SJCRH30 (cell line): Measurements from ENCODE around the gene PSD2. TPM values are rescaled to one million over a fixed set of nuclear protein-coding genes. Genes with fewer than 3 reads are reported as not detected.

Experiments
- DNase-seq, 2 experiments: peaks; one replicate each; pipeline ENCODE4 v3.0.0-alpha.2; 2015 to 2020
- H3K27ac ChIP-seq: fragments of 250-450 bp; sonication (Bioruptor Pico); 2 replicates; pipeline ENCODE4 v1.5.1; 2020; ENCODE audit warnings: mild to moderate bottlenecking, moderate library complexity
- H3K27me3 ChIP-seq: fragments of 250-450 bp; sonication (Bioruptor Pico); 2 replicates; pipeline ENCODE4 v1.5.1; 2020; ENCODE audit warnings: mild to moderate bottlenecking, moderate library complexity
- H3K36me3 ChIP-seq: fragments of 250-450 bp; sonication (Bioruptor Pico); 2 replicates; pipeline ENCODE4 v1.5.1; 2020; ENCODE audit warnings: mild to moderate bottlenecking, moderate library complexity
- H3K4me1 ChIP-seq: fragments of 250-450 bp; sonication (Bioruptor Pico); 2 replicates; pipeline ENCODE4 v1.5.1; 2020; ENCODE audit warnings: mild to moderate bottlenecking, moderate library complexity
- H3K4me3 ChIP-seq: fragments of 250-450 bp; sonication (Bioruptor Pico); 2 replicates; pipeline ENCODE4 v1.5.1; 2020; ENCODE audit warnings: mild to moderate bottlenecking, moderate library complexity
- H3K9me3 ChIP-seq: fragments of 250-450 bp; sonication (Bioruptor Pico); replicated peaks from 2 replicates; pipeline ENCODE4 v1.5.1; 2020; ENCODE audit warnings: mild to moderate bottlenecking, moderate library complexity
- total RNA-seq: library from RNA; depleted of rRNA; stranded (reverse); fragments of >200 nt; shearing (Covaris generic); gene quantifications from 2 replicates; pipeline ENCODE4 v1.2.3, GENCODE V29; 2014; rRNA removed

Gene PSD2
- total RNA-seq, result not detected in 2 replicates

- Histone ChIP-seq H3K4me3 (no peak within 1 kb of the TSS), H3K4me1 (no peaks in the 10 kb centered on the region), H3K36me3 (no peaks in the 10 kb centered on the region), H3K27ac (no peak within 1 kb of the TSS), H3K27me3 (no peaks in the 10 kb centered on the region; the same call in 1 of the 2 replicates), H3K9me3 (no peaks in the 10 kb centered on the region)
- no peak for DNase-seq
Measured at GRCh38 chr5:139795074-139796001, at the start of gene PSD2. Gene PSD2, plus strand, starts transcription at chr5:139795808. Its CDS starts 13,633 bp downstream, at chr5:139809441.

DNA sequence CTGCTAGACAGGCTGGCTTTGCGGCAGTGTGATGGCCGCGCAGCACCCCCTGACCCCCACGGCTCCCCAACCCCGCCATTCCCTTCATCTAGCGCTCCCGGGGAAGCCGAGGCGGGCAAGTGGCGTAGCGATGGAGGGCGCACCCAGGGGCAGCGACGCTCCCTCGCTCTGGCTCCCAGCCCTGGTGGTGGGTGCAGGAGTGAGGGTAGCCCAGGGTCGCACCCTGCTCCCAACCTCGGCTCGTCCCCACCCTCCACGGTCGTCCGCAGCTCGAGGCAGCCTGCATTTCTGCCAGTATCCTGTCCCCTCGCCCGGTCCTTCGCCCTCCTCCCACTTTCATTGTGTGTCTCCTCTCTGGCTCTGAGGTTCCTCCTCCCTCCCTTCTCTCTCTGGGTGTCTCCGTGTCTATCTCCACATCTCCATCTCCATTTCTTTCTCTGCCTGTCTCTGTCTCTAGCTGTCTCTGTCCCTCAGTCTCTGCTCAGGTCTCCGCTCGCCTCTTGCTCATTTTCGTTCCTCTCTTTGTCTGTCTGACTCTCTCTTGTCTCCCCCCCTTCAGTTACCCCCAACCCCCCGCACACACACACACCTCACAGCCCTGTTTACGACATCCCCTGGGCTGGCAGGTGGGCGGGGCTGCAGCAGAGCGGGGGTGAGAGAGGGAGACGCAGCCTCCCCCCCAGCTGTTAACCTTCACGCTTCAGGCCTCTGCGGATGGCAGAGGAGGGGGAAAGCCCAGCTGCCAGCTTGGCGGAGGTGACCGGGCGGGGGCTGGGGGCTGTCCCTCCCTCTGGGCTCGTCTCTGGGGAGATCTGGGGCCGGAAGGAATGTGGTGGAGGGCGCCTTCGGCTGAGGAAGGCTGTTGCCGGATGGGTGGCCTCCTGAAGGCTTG, 48.7 kb upstream of the PSD2 start:
- no peaks in the 10 kb centered on the region for H3K9me3 ChIP-seq
- no peaks in the 10 kb centered on the region for H3K36me3 ChIP-seq
- H3K27ac ChIP-seq, result peak overlapping the region; percentile 51
- H3K4me1 ChIP-seq, result peaks cover 33% of the 10 kb centered on the region
- DNase-seq, result peak; percentile 74 to 76
- no peaks in the 10 kb centered on the region for H3K27me3 ChIP-seq
- H3K4me3 ChIP-seq, result peak overlapping the region; percentile 56

GRCh38 chr5:139747583-139748504, 47.8 kb upstream of the PSD2 start:
- Histone ChIP-seq H3K4me3 (peak overlapping the region; percentile 56), H3K36me3 (no peaks in the 10 kb centered on the region), H3K27ac (peak overlapping the region; percentile 51), H3K9me3 (no peaks in the 10 kb centered on the region), H3K4me1 (peaks cover 33% of the 10 kb centered on the region), H3K27me3 (no peaks in the 10 kb centered on the region)
- DNase-seq, result peak; percentile 29 to 43

DNA sequence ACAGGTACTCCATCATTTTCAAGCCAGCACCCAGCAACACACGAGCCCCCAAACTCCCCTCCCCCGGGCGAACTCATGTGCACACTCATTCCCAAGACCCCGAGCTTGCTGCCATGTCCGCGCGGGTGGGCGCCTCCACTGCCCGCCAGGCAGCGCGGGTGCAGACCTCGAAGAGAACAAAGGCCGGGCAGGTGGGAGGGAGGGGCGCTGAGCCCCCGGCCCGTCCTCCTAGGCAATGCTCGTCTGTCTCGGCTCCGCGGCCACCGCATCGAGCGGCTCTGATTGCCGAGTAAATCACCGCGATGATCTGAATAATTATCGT, 47.1 kb upstream of the PSD2 start:
- Histone ChIP-seq H3K9me3 (no peaks in the 10 kb centered on the region), H3K36me3 (no peaks in the 10 kb centered on the region), H3K4me3 (no peak overlapping the region), H3K4me1 (peaks cover 32% of the 10 kb centered on the region), H3K27ac (no peak overlapping the region), H3K27me3 (no peaks in the 10 kb centered on the region)
- no peak for DNase-seq

DNA sequence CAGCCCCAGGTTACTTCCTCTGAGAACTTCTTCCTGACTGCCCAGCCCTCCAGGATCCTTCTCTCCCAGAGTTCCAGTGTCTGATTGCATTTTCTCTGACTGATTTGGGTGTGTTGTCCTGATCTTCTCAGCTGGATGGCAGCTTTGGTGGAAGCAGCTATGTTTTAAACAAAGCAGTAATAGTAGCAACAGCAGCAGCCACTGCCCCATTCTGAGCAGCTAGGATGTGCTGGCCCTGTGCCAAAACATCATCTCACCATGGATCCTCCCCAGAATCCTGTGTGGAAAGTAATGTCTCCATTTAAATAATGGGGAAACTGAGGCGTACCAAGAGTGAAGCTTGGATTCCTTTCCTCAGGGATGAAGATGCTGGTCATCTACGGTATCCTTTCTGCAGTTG, 46.4 kb upstream of the PSD2 start:
- Histone ChIP-seq H3K4me3 (no peak overlapping the region), H3K27me3 (no peaks in the 10 kb centered on the region), H3K36me3 (no peaks in the 10 kb centered on the region), H3K27ac (no peak overlapping the region), H3K4me1 (peaks cover 24% of the 10 kb centered on the region), H3K9me3 (no peaks in the 10 kb centered on the region)
- DNase-seq, result peak in 1 of 2 experiments; percentile 58

DNA sequence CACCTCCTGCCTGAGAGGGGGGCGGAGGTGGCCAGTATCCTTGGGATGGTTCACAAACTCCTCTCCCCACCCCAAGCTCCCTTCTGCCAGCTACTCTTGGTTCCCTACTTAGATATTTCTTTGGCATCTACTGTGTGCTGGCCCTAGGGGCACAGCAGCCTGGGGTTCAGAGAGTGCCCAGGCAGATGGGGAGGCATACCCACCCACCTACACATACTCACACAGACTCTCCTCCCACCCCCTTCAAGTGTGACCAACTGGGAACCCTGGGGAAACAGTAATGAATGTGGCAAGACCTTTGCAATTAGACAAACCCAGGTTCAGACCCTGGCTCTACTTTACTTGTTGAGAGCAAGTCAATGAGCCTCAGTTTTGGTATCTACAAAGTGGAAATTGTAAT, 44.4 kb upstream of the PSD2 start:
- Histone ChIP-seq H3K27me3 (no peaks in the 10 kb centered on the region), H3K4me3 (no peak overlapping the region), H3K4me1 (peaks cover 6% of the 10 kb centered on the region; the same call in 1 of the 2 replicates), H3K9me3 (no peaks in the 10 kb centered on the region), H3K36me3 (no peaks in the 10 kb centered on the region), H3K27ac (no peak overlapping the region)
- no peak for DNase-seq

DNA sequence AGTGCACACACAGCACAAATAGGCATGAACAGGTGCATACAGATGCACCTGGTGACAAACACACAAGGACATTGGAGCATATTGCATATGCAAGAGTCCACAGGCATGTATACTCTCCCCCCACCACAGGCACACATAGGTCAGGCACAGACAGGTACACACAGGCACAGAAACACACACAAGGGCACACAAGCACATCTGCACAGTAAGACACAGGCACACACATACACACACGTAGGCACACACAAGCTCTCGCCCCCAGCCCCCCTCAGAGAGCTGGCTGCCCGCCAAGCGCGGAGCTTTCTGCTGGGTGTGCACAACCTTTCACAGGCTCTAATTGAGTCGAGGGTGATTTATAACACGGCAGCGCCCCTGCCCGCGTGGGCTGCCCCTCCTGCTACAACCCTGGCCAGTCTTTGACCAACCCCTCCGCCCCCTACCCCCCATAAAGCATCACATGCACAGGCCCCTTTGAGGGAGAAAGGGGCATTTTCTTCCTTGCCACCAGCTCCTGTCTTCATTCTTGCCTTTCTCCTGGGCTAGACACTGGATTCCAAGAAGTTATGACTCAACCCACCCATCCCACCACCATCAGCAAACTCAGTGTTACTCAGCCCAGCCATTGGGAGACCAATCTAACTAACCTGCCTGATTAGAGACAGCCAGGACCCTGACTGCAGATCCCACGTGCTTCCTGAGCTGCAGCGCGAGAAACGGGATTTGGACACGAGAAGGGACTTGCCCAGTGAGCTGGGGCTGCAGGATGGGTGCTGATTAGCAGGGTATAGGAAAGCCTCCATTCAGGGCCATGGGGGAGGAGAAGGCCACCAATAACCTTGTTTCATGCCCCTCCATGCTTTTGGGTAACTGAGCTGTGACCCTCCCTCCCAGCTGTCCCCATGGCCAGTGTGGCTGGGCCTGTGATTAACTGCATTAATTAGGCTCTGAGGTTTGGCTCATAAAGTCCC, 42.8 kb upstream of the PSD2 start:
- Histone ChIP-seq H3K27me3 (no peaks in the 10 kb centered on the region), H3K36me3 (no peaks in the 10 kb centered on the region), H3K4me3 (no peak overlapping the region), H3K4me1 (peaks cover 6% of the 10 kb centered on the region; the same call in 1 of the 2 replicates), H3K27ac (no peak overlapping the region), H3K9me3 (no peaks in the 10 kb centered on the region)
- DNase-seq, result no peak

GRCh38 chr5:139755892-139756671, 39.5 kb upstream of the PSD2 start:
- Histone ChIP-seq H3K4me3 (no peak overlapping the region), H3K36me3 (no peaks in the 10 kb centered on the region), H3K9me3 (no peaks in the 10 kb centered on the region), H3K4me1 (peaks cover 12% of the 10 kb centered on the region), H3K27me3 (peaks cover 7% of the 10 kb centered on the region; the same call in 1 of the 2 replicates), H3K27ac (no peak overlapping the region)
- no peak for DNase-seq

DNA sequence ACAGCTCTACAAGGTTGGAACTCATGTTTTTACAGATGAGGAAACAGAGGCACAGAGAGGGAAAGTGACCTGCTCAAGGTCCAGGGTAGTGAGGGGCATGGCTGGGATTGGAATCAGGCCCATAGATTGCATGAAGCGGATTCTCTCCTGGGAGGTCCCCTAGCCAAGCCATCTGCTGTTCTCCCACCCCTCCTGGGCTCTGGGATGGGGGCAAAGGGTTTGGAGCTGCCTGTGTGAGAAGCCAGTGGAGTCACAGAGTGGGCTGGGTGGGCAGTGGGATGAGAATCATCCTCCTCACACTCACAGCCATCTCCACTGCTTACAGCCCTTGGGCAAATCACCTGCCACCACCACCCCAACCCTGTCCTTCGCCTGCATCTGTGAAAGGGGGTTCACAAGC, 38.6 kb upstream of the PSD2 start:
- H3K27me3 ChIP-seq, result peaks cover 7% of the 10 kb centered on the region; the same call in 1 of the 2 replicates
- H3K36me3 ChIP-seq, result no peaks in the 10 kb centered on the region
- no peak overlapping the region for H3K4me3 ChIP-seq
- no peak for DNase-seq
- no peaks in the 10 kb centered on the region for H3K9me3 ChIP-seq
- H3K4me1 ChIP-seq, result peaks cover 12% of the 10 kb centered on the region
- no peak overlapping the region for H3K27ac ChIP-seq

DNA sequence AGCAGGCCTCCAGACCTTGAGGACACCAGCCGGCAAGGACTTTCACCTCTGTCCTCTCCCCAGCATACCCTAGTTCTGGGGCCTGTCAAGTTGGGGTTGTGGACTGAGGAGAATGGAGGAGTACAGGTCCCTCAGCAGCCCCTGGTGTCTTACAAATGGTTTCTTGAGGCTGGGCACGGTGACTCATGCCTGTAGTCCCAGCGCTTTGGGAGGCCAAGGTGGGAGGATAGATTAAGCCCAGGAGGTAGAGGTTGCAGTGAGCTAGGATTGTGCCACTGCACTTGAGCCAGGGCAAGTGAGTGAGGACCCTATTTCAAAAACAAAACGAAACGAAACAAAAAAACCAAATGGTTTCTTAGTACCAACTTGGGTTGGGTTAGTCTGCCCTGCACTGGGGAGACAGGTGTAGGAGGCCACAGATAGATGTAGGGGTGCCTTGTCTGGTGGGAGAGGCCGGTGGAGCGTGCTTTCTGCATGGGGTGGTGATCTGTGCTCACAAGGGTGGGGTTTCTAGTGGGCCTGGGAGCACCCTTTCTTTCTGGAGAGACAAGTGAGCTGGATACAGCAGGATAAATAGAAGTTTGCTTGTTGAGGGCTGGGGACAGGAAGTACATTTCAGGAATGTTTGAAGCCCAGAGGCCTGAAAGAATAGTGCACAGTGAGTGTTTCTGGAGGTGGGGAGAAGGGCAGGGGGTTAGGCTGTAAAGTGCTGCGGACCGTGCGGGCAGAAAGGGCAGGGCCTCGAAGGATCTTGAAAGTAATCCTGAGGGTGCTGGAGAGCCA, 37.7 kb upstream of the PSD2 start:
- Histone ChIP-seq H3K27ac (no peak overlapping the region), H3K36me3 (no peaks in the 10 kb centered on the region), H3K27me3 (peaks cover 7% of the 10 kb centered on the region; the same call in 1 of the 2 replicates), H3K4me3 (no peak overlapping the region), H3K4me1 (peaks cover 12% of the 10 kb centered on the region), H3K9me3 (no peaks in the 10 kb centered on the region)
- no peak for DNase-seq

DNA sequence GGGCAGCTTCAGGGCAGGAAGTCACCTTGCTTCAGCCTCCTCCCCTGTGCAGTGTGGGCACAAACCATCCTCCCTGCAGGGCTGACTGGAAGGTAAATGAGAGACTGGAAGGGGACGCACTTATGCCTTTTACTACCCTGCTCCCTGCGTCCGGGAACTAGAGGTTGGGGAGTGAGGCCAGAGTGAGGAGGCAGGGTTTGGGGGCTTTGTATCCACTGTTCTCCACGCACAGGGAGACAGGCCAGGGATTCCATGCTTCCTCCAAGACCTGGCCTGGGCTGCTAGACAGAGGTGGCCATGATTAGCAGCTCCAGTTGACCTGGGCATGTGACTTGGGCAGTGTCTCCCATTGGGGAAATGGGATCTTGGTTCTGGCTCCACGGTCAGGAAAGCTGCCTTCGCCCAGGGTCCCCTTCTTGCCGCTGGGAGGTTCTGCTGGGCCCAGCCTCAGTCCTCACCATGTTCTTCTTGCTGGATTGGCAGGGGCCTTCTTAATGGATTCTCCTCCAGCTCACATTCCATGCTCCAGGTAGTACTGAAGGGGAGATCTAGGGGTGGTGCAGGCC, 37.0 kb upstream of the PSD2 start:
- H3K27me3 ChIP-seq, result peaks cover 7% of the 10 kb centered on the region; the same call in 1 of the 2 replicates
- H3K4me1 ChIP-seq, result peaks cover 12% of the 10 kb centered on the region
- no peaks in the 10 kb centered on the region for H3K9me3 ChIP-seq
- no peak for DNase-seq
- no peaks in the 10 kb centered on the region for H3K36me3 ChIP-seq
- peak overlapping the region; percentile 45 for H3K4me3 ChIP-seq
- H3K27ac ChIP-seq, result no peak overlapping the region
